Measurements from ENCODE around the gene EIF4G3.

EIF4G3 gene

DNA sequence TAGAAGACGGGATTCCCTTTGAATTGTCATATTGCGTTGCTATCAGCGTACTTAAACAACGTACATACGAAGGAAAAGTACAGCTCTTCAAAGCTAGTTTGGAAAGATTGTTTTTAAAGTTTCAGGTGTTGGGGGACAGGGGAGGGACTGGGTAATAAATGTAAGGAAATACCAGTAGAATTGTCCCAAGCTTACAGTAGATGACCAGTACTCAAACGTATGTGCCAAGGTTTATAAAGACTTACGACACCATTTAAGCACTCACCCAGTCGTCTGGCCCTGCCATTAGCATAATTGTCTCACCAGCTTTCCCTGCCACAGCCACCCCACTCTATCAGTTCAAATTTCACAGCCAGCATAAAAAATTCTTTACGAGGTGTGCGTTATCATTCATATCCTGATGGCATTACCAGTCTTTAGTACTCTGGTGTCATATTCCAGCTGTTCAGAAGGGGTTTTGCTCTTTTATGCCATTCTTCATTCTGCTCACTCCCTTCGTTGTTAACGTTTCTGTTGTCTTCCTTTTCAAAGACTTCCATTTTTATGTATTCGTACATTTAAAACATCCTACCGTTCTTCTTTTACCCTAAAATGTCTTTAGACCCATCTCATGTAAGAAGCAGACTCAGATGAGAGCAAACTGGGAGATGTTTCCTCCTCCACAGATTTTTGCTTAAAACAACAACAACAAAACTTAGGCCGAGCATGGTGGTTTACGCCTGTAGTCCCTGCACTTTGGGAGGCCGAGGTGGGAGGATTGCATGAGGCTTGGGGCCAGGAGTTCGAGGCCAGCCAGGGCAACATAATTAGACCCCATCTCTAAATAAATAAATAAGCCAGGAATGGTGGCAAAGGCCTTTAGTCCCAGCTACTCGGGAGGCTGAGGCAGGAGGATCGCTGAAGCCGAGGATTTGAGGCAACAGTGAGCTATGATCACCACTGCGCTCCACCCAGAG lies 388.6 kb downstream of the EIF4G3 start:
- no peak for DNase-seq

DNA sequence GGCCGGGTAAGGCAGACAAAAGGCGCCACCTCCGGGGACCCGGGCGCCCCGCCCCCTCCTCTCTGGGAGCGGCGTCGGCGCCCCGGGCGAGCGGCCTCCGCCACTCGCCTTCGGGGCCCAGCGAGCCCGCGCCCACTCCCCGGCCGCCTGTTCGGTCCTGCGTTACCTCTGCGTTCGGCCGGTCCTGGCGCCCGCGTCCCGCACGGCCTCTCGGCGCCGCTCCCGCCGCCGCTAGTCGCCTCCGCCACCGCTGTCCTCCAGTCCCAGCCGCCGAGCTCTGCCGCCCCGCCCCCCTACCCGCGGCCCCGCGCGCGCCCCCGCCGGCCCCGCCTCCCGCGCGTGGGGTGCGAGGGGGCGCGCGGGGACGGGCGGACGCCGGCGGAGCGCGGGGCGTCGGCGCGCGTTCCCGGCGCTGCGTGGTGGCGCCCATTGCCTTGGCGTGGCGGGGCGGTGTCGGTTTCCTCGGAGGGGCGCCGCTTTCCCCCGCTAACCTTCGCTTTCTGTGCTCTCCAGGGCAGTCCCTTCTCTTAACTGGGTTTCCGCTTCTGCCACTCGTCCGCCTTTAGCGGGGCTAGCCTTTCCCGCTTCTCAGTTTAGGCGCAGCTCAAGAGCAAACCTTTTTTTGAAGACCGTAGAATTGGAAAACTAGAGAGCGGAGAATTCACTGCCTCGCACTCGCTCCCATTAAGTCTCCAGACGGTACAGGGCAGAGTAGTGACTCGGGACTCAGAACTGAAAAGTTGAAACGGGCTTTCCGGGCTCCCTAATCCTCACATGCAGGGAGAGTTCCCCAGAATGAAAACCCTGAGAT lies 389.5 kb downstream of the EIF4G3 start, which contains the start of gene HP1BP3:
TSS of gene HP1BP3 (minus strand) at position 279 of the 811 bp plus-strand sequence. CDS start 6,867 bp downstream, outside the sequence.
- DNase-seq, result peak in 1 of 2 experiments; percentile 68

DNA sequence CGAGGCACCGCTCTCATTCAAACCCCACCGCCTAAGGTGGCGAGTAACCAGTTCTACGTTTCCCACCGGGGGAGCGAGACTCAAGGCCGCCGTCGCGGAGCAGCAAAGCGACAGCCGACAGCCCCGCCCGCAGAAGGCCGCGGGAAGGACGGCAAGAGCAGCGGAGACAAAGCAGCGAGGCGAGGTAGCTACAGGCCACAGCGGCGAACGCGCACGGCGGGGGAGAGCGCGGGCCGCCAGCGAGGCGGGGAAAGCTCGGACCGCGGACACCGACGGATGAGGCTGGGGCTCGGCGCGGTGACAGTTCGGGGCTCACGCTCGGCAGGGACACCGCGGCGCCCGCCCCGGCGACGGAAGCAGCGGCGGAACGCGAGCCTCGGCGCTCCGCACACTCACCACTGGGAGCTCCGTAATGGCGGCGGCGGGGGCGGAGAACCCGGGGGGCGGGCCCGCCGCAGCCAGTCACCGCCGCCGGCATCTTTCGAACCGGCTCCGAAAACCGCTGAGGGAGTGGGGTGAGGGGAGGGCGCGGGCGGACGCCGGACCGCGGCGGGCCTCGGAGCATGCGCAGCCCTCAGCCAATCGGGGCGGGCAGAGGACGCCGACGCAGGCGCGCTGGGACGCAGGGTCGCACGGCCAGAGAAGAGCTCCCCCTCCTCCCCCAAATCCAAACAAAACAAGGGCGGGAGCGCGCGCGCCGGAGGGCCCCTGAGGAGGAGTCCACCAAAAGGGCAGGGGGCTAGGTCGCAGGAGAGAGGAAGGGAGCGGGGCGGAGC lies 390.3 kb downstream of the EIF4G3 start:
- peak; percentile 67 to 91 for DNase-seq

DNA sequence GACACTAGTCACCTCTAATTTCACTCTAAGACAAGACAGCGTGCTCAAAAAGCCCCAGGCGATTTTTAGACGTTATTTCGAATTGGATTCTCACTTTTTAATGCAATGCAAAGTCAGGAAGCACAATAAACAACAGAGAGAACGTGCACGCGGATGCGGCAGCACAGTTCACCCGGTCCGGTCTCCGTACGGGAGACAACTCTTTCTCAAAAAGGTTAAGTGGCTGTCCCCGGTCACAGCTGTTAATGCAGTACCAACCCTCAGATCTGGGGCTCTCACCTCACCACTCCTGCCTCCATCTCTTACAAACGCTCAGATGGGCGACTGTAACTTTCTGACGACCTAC lies 390.8 kb downstream of the EIF4G3 start:
- DNase-seq, result no peak

DNA sequence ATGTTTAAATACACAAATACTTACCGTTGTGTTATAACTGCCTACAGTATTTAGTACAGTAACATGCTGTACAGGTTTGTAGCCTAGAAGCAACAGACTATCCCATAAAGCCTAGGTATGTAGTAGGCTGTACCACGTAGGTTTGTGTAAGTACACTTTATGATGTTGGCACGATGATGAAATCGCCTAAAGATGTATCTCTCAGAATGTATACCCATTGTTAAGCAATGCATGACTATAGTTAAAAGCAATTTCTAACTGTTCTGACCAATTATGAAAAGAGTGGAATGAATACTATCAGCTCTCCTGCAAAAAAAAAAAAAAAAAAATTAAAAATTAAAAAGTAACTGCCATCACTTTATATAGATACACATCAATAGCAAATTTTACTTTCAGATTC lies 401.0 kb downstream of the EIF4G3 start:
- no peak for DNase-seq

DNA sequence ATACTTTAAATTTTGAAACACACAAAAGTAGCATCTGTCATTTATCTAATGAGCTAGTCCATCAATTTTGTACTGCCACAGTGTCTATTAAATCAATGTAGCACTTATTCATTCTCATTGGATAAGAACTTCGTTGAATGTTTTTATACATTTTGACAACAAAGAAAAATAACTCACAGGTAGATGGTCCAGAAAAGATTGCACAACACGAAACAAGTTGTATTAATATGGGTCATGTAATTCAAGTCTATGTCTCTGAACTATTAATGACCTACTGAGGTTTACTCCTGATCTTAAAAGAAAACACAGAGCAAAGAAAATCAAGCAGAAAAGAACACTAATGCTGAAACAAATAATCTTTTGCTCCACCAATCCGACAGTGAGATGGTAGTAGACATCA lies 404.9 kb downstream of the EIF4G3 start:
- no peak for DNase-seq

DNA sequence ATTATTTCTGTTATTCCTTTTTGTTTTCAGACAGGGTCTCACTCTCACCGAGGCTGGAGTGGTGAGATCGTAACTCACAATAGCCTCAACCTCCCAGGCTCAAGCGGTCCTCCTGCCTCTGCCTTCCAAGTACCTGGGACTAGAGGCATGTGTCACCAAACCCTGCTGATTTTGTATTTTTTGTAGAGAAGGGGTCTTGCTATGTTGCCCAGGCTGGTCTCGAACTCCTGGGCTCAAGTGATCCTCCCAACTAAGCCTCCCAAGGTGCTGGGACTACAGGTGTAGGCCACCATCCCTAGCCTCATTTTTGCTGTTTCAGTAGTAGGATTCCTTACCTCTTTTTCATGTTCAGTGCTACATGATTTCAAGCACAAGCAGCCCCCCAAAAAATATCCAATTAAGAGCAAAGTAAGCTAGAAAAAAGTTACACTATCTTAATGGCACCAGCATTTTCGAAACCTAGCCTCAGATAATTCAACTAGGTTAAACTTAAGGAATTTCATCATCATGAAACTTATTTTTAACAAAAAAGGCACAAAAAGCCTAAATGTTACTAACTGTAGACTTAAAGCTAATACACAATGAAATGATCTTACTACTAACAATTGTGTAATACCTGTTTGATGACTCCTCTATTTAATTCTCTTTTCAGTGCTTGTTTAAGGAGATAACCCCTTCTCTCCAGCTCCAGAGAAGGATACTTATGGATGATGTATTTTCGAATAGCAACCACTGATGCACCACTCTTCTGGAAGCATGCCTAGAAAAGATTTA lies 406.2 kb downstream of the EIF4G3 start:
- no peak for DNase-seq

DNA sequence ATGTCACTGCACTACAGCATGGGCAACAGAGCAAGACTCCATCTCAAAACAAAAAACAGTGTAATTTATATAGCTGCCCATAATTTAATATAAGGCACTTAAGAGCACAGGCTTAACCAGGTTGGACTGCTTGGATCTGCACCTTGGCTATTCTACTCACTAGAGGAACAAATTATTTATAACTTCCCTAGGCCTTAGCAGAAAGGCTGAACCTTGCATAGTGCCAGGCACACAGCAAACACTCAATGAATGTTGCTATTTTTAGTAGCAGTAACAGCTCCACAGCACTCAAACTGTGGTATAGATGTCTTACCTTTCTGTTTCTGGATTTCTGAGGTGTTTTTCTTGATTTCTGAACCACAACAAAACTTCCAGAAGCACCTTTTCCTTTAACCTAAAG lies 409.4 kb downstream of the EIF4G3 start:
- no peak for DNase-seq

DNA sequence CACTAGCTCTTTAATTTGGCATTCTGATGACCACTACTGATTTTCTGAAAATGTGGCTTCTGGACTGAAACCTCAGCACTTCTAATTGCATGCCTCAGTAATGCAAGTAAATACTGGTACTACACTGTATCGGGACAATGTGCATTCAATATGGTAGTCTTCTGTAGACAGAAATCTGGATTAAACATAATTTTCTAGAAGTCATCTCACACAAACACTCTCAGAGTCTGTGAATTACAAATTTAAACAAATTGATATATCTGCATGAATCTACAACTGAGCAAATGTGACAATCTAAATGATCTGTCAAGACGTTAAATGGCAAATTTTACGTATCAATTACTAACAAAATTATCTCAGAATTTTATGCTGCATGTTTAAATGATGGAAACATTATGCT lies 413.3 kb downstream of the EIF4G3 start:
- no peak for DNase-seq

DNA sequence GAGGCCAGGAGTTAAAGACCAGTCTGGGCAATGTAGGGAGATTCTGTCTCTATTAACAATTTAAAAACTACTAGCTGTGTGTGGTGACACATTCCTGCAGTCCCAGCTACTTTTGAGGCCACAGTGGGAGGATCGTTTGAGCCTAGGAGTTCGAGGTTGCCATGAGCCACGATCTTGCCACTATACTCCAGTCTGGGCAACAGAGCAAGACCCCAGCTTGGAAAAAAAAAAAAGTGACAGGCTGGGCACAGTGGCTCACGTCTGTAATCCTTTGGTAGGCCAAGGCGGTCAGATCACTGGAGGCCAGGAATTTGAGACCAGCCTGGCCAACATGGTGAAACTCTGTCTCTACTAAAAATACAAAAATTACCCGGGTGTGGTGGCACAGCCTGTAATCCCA lies 416.4 kb downstream of the EIF4G3 start:
- no peak for DNase-seq
